ENCODE data around the gene CEP83. TPM values are rescaled to one million over a fixed set of nuclear protein-coding genes. Genes with fewer than 3 reads are reported as not detected.

CEP83 gene
- total RNA-seq, 5 donors from 2014 or later (not counting 1 experiment from before 2014, with no cell fraction given), result 12.6 to 17.4 (median 14.6) TPM

DNA sequence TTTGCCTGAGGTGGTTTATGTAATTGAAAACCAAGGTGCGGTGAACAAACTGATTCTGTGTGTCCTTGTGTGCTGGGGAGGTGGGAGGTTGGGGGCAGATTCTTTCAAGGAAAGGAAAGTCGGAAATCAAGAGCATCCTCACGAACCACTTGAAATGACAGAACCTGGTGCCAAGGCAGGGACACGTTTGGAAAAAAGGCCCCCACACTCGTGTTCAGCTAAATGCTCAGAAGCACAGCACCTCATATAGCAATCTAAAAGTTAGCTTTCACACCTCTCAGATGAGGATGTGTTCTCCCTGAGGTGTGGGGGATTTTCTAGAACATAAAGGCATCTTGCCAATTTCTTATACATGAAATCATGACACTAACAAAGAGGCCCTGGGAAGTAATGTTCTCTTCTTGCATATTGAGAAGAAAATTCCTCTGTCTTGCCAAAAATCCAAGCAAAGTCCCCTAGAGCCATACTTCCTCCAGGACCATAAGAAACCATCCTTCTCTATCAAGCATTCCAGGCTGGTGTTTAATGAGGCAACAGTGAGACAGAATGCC lies 191.7 kb downstream of the CEP83 start:
- no peak overlapping the region for H3K27ac Mint-ChIP-seq
- CTCF ChIA-PET, result interaction anchor here in 1 of 2 donors (0.7 kb wide), 1 partner anchor 254 kb away, joined by 3 read pairs; no protein-coding TSS in a partner anchor

DNA sequence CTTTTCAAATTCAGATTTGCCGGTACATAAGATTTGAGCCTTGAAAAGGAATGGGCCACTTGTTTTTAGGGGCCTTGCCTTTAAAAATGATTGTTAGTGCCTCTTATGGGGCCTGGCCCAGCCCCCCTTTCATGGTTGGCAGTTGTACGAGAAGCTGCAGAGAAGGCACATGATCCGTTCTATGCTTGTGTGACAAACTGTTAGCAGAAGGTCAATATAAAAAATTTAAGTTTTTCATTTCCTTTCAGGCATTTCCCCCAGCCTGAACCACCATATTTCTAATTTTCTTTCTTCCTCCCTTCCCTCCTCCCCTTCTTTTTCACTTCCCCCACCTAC lies 192.2 kb downstream of the CEP83 start:
- peaks cover 41% of the 10 kb centered on the region for H3K36me3 Mint-ChIP-seq
- POLR2A ChIA-PET, result no interaction called here
- H3K27me3 Mint-ChIP-seq, result no peaks in the 10 kb centered on the region

More for the DNA sequence above, 191.7 kb downstream of the CEP83 start:
- POLR2A ChIA-PET, result no interaction called here
- peaks cover 0 to 4% of the 10 kb centered on the region in 2 donors for H3K36me3 ChIP-seq (ENCODE audit: control insufficient read depth in 2 of 2, extremely low read depth in 1 of 2, insufficient read depth in 1 of 2, low read length in 1 of 2)
- no CpG with 5 or more reads among the region's 5 CpGs for WGBS (ENCODE audit: insufficient coverage)
- Mint-ChIP-seq H3K4me1 (peaks cover 23 to 75% (median 52%) of the 10 kb centered on the region in 3 donors), H3K9me3 (no peaks in the 10 kb centered on the region), H3K4me3 (no peak overlapping the region), H3K36me3 (peaks cover 46% of the 10 kb centered on the region), H3K27me3 (no peaks in the 10 kb centered on the region)
- H3K9me3 ChIP-seq, result no peaks in the 10 kb centered on the region
- H3K27ac ChIP-seq (ENCODE audit: low read length), result no peak overlapping the region
- peak in 1 of 35 experiments; percentile 11 for DNase-seq
- ATAC-seq (replicated peaks in 1 of 4), result no peak
- H3K4me1 ChIP-seq (ENCODE audit: control insufficient read depth in 1 of 2, extremely low read depth in 1 of 2, insufficient read depth in 2 of 2, low read length in 2 of 2), result peaks cover 15 to 29% of the 10 kb centered on the region in 2 experiments
- no peaks in the 10 kb centered on the region for H3K27me3 ChIP-seq (replicated peaks in 1 of 2; ENCODE audit: control insufficient read depth in 2 of 2, extremely low read depth in 1 of 2, insufficient read depth in 2 of 2, low read length in 1 of 2)
- no peak overlapping the region for H3K4me3 ChIP-seq (ENCODE audit: control insufficient read depth in 1 of 2, extremely low read depth in 1 of 2, low read length in 1 of 2)

DNA sequence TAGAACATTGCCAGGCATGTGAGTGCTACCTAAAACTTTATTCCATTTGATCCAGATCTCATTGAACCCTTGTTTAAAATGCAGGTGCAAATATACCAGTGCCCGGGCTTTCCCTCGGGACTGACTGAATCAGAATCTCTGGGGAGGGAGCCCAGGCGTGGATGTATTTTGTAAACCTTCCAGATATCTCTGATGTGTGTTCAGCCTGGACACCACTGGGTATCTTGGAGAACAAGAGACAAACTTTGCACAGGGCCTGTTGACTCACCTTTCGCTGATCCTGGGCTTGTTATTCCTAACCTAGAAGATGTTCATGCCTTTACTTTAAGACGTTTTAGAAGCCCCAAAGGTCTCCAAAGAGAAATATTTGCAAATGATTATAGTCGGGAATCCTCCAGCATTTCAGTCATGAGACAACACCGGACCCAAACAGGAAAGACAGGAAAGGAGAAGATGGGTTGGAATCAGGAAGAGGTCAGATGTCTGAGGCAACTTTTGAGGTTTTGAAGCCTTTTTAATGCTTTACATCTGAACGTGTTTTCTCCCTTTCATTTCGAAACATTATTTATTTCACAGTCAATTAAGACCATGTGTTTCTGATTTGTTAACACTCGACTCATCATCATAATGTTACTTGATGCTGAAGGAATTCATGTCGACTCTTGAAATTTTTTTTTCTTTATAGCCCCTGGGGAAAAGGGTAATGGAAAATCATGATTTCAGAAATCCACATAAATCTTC lies 192.7 kb downstream of the CEP83 start:
- Mint-ChIP-seq H3K36me3 (peaks cover 36% of the 10 kb centered on the region), H3K27ac (peak overlapping the region; percentile 10 to 48), H3K4me1 (peaks cover 28 to 81% (median 59%) of the 10 kb centered on the region in 3 donors), H3K27me3 (no peaks in the 10 kb centered on the region), H3K4me3 (no peak overlapping the region), H3K9me3 (no peaks in the 10 kb centered on the region)
- 82% methylated on average over 6 of the region's 11 CpGs for WGBS (ENCODE audit: insufficient coverage)
- no peaks in the 10 kb centered on the region for H3K27me3 ChIP-seq (replicated peaks in 1 of 2; ENCODE audit: control insufficient read depth in 2 of 2, extremely low read depth in 1 of 2, insufficient read depth in 2 of 2, low read length in 1 of 2)
- H3K36me3 ChIP-seq (ENCODE audit: control insufficient read depth in 2 of 2, extremely low read depth in 1 of 2, insufficient read depth in 1 of 2, low read length in 1 of 2), result peaks cover 0 to 4% of the 10 kb centered on the region in 2 donors
- no peaks in the 10 kb centered on the region for H3K9me3 ChIP-seq
- peaks cover 20 to 39% of the 10 kb centered on the region in 2 experiments for H3K4me1 ChIP-seq (ENCODE audit: control insufficient read depth in 1 of 2, extremely low read depth in 1 of 2, insufficient read depth in 2 of 2, low read length in 2 of 2)
- no peak for DNase-seq
- no peak for ATAC-seq (replicated peaks in 1 of 4)
- no peak overlapping the region for H3K4me3 ChIP-seq (ENCODE audit: control insufficient read depth in 1 of 2, extremely low read depth in 1 of 2, low read length in 1 of 2)
- POLR2A ChIA-PET, result no interaction called here
- CTCF ChIA-PET, result no interaction called here
- no peak overlapping the region for H3K27ac ChIP-seq (ENCODE audit: low read length)

More for the DNA sequence above, 192.2 kb downstream of the CEP83 start:
- Mint-ChIP-seq H3K4me1 (peaks cover 28 to 79% (median 56%) of the 10 kb centered on the region in 3 donors), H3K27ac (peak overlapping the region in 1 of 2 donors; percentile 48), H3K9me3 (no peaks in the 10 kb centered on the region), H3K4me3 (no peak overlapping the region)
- DNase-seq (no peak), ATAC-seq (replicated peaks in 1 of 4) (no peak)
- WGBS (ENCODE audit: insufficient coverage), result 83% methylated on average over 1 of the region's 3 CpGs
- Histone ChIP-seq H3K27me3 (replicated peaks in 1 of 2; ENCODE audit: control insufficient read depth in 2 of 2, extremely low read depth in 1 of 2, insufficient read depth in 2 of 2, low read length in 1 of 2) (no peaks in the 10 kb centered on the region), H3K4me1 (ENCODE audit: control insufficient read depth in 1 of 2, extremely low read depth in 1 of 2, insufficient read depth in 2 of 2, low read length in 2 of 2) (peaks cover 18 to 34% of the 10 kb centered on the region in 2 experiments), H3K36me3 (ENCODE audit: control insufficient read depth in 2 of 2, extremely low read depth in 1 of 2, insufficient read depth in 1 of 2, low read length in 1 of 2) (peaks cover 0 to 4% of the 10 kb centered on the region in 2 donors), H3K9me3 (no peaks in the 10 kb centered on the region), H3K4me3 (ENCODE audit: control insufficient read depth in 1 of 2, extremely low read depth in 1 of 2, low read length in 1 of 2) (no peak overlapping the region), H3K27ac (ENCODE audit: low read length) (no peak overlapping the region)
- CTCF ChIA-PET, result no interaction called here

DNA sequence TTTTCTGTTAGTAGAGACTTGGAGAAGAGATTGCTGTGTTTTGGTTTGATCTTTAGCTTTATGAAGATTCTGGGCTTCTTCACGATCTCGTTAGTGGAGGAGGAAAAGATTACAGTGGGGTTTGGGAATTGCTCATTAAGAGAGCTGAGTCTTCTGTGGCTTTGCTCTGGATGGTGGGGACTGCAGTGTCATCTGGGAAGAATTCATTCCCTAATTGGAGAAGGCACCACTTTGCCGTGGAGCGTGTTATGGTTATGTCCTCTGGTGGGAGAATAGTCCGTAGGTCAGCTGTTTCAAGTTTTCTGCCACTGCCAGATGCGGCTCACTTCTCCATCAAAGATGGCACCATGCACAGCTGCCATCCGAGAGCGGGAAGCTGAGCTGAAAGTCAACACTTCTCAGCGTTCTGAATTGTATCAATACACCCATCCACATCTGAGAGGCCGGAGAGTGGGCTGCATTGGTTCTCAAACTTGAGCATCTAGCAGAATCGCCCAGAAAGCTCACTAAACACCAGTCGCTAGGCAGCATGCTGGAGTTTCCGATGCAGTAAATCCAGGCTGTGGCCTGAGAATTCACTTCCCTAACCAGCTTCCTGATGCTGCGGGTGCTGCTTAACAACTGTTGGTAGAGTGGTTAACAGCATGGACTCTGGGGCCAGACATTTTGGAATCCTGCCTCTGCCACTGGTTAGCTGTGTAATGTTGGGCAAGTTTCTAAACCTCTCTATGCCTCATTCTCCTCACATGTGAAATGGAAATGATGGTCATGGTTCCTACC lies 193.5 kb downstream of the CEP83 start:
- H3K4me3 ChIP-seq (ENCODE audit: control insufficient read depth in 1 of 2, extremely low read depth in 1 of 2, low read length in 1 of 2), result no peak overlapping the region
- H3K27ac ChIP-seq (ENCODE audit: low read length), result no peak overlapping the region
- H3K9me3 Mint-ChIP-seq, result no peaks in the 10 kb centered on the region
- ATAC-seq (replicated peaks in 1 of 4) (no peak), DNase-seq (no peak)
- no peaks in the 10 kb centered on the region for H3K27me3 ChIP-seq (replicated peaks in 1 of 2; ENCODE audit: control insufficient read depth in 2 of 2, extremely low read depth in 1 of 2, insufficient read depth in 2 of 2, low read length in 1 of 2)
- CTCF ChIA-PET, result interaction anchor here (0.5 to 0.7 kb wide), 2 partner anchors 51 to 114 kb away, joined by 3 to 9 read pairs; no protein-coding TSS in a partner anchor
- 95% methylated on average over 7 of the region's 14 CpGs for WGBS (ENCODE audit: insufficient coverage)
- POLR2A ChIA-PET, result no interaction called here
- H3K27me3 Mint-ChIP-seq, result no peaks in the 10 kb centered on the region
- H3K4me1 ChIP-seq (ENCODE audit: control insufficient read depth in 1 of 2, extremely low read depth in 1 of 2, insufficient read depth in 2 of 2, low read length in 2 of 2), result peaks cover 20 to 35% of the 10 kb centered on the region in 2 experiments
- peaks cover 28 to 82% (median 53%) of the 10 kb centered on the region in 3 donors for H3K4me1 Mint-ChIP-seq
- peaks cover 0 to 4% of the 10 kb centered on the region in 2 donors for H3K36me3 ChIP-seq (ENCODE audit: control insufficient read depth in 2 of 2, extremely low read depth in 1 of 2, insufficient read depth in 1 of 2, low read length in 1 of 2)
- no peaks in the 10 kb centered on the region for H3K9me3 ChIP-seq
- peak overlapping the region in 1 of 2 donors; percentile 18 for H3K27ac Mint-ChIP-seq
- H3K4me3 Mint-ChIP-seq, result no peak overlapping the region
- H3K36me3 Mint-ChIP-seq, result peaks cover 32% of the 10 kb centered on the region

DNA sequence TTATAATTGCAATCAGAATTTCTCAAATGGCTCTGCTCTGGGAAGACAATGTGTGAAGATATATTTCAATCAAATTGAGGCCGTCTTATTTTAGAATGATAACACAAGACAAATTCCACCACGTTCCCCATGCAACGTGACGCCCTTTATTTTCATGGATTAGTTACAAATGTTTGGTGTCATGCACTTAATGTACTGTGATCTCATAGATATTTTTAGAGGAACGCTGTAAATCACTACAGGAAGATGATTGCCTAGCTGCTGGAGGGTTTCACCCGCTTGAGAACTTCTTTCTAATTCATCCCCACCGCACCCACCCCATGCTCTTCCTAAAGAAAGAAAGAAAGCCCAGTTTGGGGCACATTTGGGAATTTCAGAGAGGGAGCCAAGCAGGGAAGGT lies 194.1 kb downstream of the CEP83 start:
- no peak overlapping the region for H3K4me3 ChIP-seq (ENCODE audit: control insufficient read depth in 1 of 2, extremely low read depth in 1 of 2, low read length in 1 of 2)
- Mint-ChIP-seq H3K27me3 (no peaks in the 10 kb centered on the region), H3K4me3 (no peak overlapping the region), H3K27ac (no peak overlapping the region), H3K36me3 (peaks cover 36% of the 10 kb centered on the region), H3K9me3 (no peaks in the 10 kb centered on the region), H3K4me1 (peaks cover 28 to 82% (median 52%) of the 10 kb centered on the region in 3 donors)
- H3K27me3 ChIP-seq (replicated peaks in 1 of 2; ENCODE audit: control insufficient read depth in 2 of 2, extremely low read depth in 1 of 2, insufficient read depth in 2 of 2, low read length in 1 of 2), result no peaks in the 10 kb centered on the region
- peaks cover 0 to 9% of the 10 kb centered on the region in 2 donors for H3K36me3 ChIP-seq (ENCODE audit: control insufficient read depth in 2 of 2, extremely low read depth in 1 of 2, insufficient read depth in 1 of 2, low read length in 1 of 2)
- H3K9me3 ChIP-seq, result no peaks in the 10 kb centered on the region
- CTCF ChIA-PET, result interaction anchor here (0.6 to 0.7 kb wide), 2 partner anchors 51 to 170 kb away, joined by 4 to 9 read pairs; no protein-coding TSS in a partner anchor
- H3K4me1 ChIP-seq (ENCODE audit: control insufficient read depth in 1 of 2, extremely low read depth in 1 of 2, insufficient read depth in 2 of 2, low read length in 2 of 2), result peaks cover 20 to 34% of the 10 kb centered on the region in 2 experiments
- POLR2A ChIA-PET, result no interaction called here
- ATAC-seq (replicated peaks in 1 of 4) (no peak), DNase-seq (no peak)
- no CpG with 5 or more reads among the region's 7 CpGs for WGBS (ENCODE audit: insufficient coverage)
- no peak overlapping the region for H3K27ac ChIP-seq (ENCODE audit: low read length)
